ENCODE data around the gene HTRA2. TPM values are rescaled to one million over a fixed set of nuclear protein-coding genes. Genes with fewer than 3 reads are reported as not detected.

Gene HTRA2
- total RNA-seq, 4 donors from 2014 or later, result 24.2 to 38.5 (median 29.4) TPM

- Histone ChIP-seq H3K36me3 (no peaks in the 10 kb centered on the region), H3K27me3 (peaks cover 71 to 85% (median 82%) of the 10 kb centered on the region in 3 donors), H3K4me1 (peaks cover 12 to 22% of the 10 kb centered on the region in 2 donors), H3K27ac (no peak overlapping the region), H3K4me3 (no peak overlapping the region), H3K9me3 (no peaks in the 10 kb centered on the region)
- in situ Hi-C loops (cut with MboI; ENCODE audit: low sequenced_read_pairs in 4 of 4) (no loop called here), intact Hi-C loops (cut with DNase I; ENCODE audit: low total_unique reads) (no loop called here)
- ATAC-seq (no peak), DNase-seq (no peak)
- TF ChIP-seq, protein P1, sequence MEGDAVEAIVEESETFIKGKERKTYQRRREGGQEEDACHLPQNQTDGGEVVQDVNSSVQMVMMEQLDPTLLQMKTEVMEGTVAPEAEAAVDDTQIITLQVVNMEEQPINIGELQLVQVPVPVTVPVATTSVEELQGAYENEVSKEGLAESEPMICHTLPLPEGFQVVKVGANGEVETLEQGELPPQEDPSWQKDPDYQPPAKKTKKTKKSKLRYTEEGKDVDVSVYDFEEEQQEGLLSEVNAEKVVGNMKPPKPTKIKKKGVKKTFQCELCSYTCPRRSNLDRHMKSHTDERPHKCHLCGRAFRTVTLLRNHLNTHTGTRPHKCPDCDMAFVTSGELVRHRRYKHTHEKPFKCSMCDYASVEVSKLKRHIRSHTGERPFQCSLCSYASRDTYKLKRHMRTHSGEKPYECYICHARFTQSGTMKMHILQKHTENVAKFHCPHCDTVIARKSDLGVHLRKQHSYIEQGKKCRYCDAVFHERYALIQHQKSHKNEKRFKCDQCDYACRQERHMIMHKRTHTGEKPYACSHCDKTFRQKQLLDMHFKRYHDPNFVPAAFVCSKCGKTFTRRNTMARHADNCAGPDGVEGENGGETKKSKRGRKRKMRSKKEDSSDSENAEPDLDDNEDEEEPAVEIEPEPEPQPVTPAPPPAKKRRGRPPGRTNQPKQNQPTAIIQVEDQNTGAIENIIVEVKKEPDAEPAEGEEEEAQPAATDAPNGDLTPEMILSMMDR (IDR thresholded peaks at IDR 0.05 in 4 of 5, conservative IDR thresholded peaks at IDR 0.05 in 1 of 5), result no peak
- TF ChIP-seq POLR2A (IDR thresholded peaks at IDR 0.05), result no peak
Measured at GRCh38 chr2:74512744-74513604, 16.8 kb upstream of the HTRA2 start.

DNA sequence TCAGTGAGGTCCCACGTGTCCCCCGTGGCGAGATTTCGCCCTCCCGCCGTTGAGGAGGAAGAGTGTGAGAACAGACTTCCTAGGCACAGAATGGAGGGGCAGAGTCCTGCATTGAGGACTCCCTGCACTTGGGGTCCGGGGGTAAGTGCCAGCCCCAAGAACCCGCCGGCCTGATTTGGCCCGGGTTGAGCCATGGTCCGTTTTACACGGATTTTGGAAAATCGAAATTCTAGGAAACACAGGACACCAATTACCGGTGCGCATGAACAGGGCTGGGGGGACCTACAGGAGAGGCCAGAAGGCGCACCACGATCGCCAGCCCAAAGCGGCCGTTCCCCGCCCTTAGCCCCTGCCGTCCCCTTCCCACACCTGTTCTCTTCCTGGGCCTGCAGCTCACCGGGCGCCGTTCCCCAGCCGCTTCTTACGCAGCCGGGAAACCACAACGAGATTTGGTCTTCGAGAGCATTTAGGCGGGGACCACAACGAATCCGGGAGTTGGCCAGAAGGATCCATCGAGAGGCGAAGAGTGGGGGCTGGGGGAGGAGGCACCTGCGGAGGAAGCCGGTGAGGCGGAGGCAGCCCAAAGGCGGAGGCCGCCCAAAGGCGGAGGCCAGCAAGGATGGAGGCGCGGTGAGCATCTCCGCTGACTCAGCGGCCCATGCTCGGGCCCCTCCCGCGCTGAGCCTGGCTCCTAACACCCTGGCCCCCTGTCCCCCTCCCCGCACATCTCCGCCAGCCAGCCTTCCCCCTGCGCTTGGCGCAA is 15.9 kb upstream of the HTRA2 start:
- no peak for TF ChIP-seq POLR2A (IDR thresholded peaks at IDR 0.05)
- TF ChIP-seq, protein P1 (IDR thresholded peaks at IDR 0.05 in 4 of 5, conservative IDR thresholded peaks at IDR 0.05 in 1 of 5), result no peak
- Histone ChIP-seq H3K4me3 (no peak overlapping the region), H3K9me3 (no peaks in the 10 kb centered on the region), H3K36me3 (no peaks in the 10 kb centered on the region), H3K27ac (no peak overlapping the region), H3K27me3 (peaks cover 79 to 93% (median 83%) of the 10 kb centered on the region in 3 donors), H3K4me1 (peaks cover 7 to 17% of the 10 kb centered on the region in 2 donors)
- no peak for ATAC-seq
- DNase-seq, result no peak
- in situ Hi-C loops (cut with MboI; ENCODE audit: low sequenced_read_pairs in 4 of 4) (no loop called here), intact Hi-C loops (cut with DNase I; ENCODE audit: low total_unique reads) (no loop called here)

DNA sequence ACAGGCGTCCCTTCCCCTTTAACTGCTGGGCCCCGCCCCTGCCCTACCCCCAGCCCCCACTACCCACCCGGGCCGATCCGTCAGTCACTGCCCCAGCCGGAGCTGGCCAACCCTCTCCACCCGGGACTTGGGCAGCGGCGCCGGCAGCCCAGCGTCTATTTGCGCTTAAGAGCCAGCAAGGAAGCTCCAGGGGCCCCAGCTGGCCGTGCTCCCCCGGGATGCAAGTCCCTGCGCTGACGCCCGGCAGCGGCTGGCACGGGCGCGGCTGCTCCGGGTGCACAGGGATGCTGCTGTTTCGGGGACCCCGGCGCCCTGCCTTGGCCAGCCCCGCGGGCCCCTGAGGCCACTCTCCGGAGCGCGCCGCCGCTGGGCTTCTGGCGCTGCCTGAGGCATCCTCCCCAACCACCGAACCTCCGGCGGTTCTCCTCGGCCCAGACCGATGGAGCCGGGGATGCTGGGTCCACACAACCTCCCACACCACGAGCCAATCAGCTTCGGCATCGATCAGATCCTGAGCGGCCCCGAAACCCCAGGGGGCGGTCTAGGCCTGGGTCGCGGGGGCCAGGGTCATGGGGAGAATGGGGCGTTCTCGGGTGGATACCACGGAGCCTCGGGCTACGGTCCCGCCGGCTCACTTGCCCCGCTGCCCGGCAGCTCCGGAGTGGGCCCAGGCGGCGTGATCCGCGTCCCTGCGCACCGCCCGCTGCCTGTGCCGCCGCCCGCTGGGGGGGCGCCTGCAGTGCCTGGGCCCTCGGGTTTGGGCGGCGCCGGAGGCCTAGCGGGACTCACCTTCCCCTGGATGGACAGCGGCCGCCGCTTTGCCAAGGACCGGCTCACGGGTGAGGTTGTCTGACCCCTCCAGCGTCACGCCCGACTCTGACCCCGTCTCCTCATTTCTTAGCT is 15.1 kb upstream of the HTRA2 start, which contains the start of gene TLX2:
Gene TLX2 (plus strand): TSS at position 83 of the 903 bp plus-strand sequence. CDS start 357 bp downstream, at position 440.
- H3K27me3 ChIP-seq, result peaks cover 88 to 100% (median 88%) of the 10 kb centered on the region in 3 donors

More for the DNA sequence above, 15.1 kb upstream of the HTRA2 start, which contains the start of gene TLX2:
- no peak within 1 kb of the TSS for H3K4me3 ChIP-seq
- no peak for TF ChIP-seq POLR2A (IDR thresholded peaks at IDR 0.05)
- TF ChIP-seq, protein P1 (IDR thresholded peaks at IDR 0.05 in 4 of 5, conservative IDR thresholded peaks at IDR 0.05 in 1 of 5), result no peak
- no peaks in the 10 kb centered on the region for H3K36me3 ChIP-seq
- H3K27ac ChIP-seq, result no peak within 1 kb of the TSS
- intact Hi-C loops (cut with DNase I; ENCODE audit: low total_unique reads) (no loop called here), in situ Hi-C loops (cut with MboI; ENCODE audit: low sequenced_read_pairs in 4 of 4) (no loop called here)
- no peaks in the 10 kb centered on the region for H3K9me3 ChIP-seq
- peaks cover 7 to 17% of the 10 kb centered on the region in 2 donors for H3K4me1 ChIP-seq
- no peak for ATAC-seq
- no peak for DNase-seq
